Measurements from ENCODE around the gene CACNA1H.

The CACNA1H gene

GRCh38 chr16:1222553-1223354 is 69.8 kb downstream of the CACNA1H start:
- H3K27me3 ChIP-seq (ENCODE audit: low read length), result no peaks in the 10 kb centered on the region
- no peak overlapping the region for H3K4me3 ChIP-seq (ENCODE audit: insufficient read depth, low read length, poor library complexity, severe bottlenecking)
- no peak overlapping the region for H3K27ac ChIP-seq (ENCODE audit: low read depth, low read length)
- H3K9ac ChIP-seq (ENCODE audit: low read length), result no peak overlapping the region
- no peak overlapping the region for H2AFZ ChIP-seq (ENCODE audit: low read depth, low read length, severe bottlenecking)
- no peaks in the 10 kb centered on the region for H3K9me3 ChIP-seq (ENCODE audit: insufficient read depth, low read length)
- H3K36me3 ChIP-seq (ENCODE audit: low read length), result no peaks in the 10 kb centered on the region
- no peaks in the 10 kb centered on the region for H3K79me2 ChIP-seq (ENCODE audit: insufficient read depth, low read length)
- no peaks in the 10 kb centered on the region for H4K20me1 ChIP-seq (ENCODE audit: low read depth, low read length)
- no peaks in the 10 kb centered on the region for H3F3A ChIP-seq (ENCODE audit: insufficient read depth)
- no peaks in the 10 kb centered on the region for H3K9me2 ChIP-seq (replicated peaks; ENCODE audit: insufficient read depth, low read length)
- H3K4me2 ChIP-seq (ENCODE audit: low read depth, low read length, poor library complexity, severe bottlenecking), result no peak overlapping the region
- TF ChIP-seq EZH2phosphoT487 (conservative IDR thresholded peaks at IDR 0.05; ENCODE audit: low read length), result no peak
- no peak for TF ChIP-seq CTCF (IDR thresholded peaks at IDR 0.05; ENCODE audit: insufficient read depth, low read length, poor library complexity, severe bottlenecking)

- Histone ChIP-seq H3K9ac (ENCODE audit: low read length) (no peak overlapping the region), H2AFZ (ENCODE audit: low read depth, low read length, severe bottlenecking) (no peak overlapping the region), H3K79me2 (ENCODE audit: insufficient read depth, low read length) (no peaks in the 10 kb centered on the region), H3K27ac (ENCODE audit: low read depth, low read length) (no peak overlapping the region), H3K9me2 (replicated peaks; ENCODE audit: insufficient read depth, low read length) (no peaks in the 10 kb centered on the region), H3K9me3 (ENCODE audit: insufficient read depth, low read length) (no peaks in the 10 kb centered on the region), H3K4me2 (ENCODE audit: low read depth, low read length, poor library complexity, severe bottlenecking) (no peak overlapping the region), H3K27me3 (ENCODE audit: low read length) (no peaks in the 10 kb centered on the region), H3K4me3 (ENCODE audit: insufficient read depth, low read length, poor library complexity, severe bottlenecking) (no peak overlapping the region), H4K20me1 (ENCODE audit: low read depth, low read length) (no peaks in the 10 kb centered on the region), H3K36me3 (ENCODE audit: low read length) (no peaks in the 10 kb centered on the region), H3F3A (ENCODE audit: insufficient read depth) (no peaks in the 10 kb centered on the region)
- TF ChIP-seq EZH2phosphoT487 (conservative IDR thresholded peaks at IDR 0.05; ENCODE audit: low read length) (no peak), CTCF (IDR thresholded peaks at IDR 0.05; ENCODE audit: insufficient read depth, low read length, poor library complexity, severe bottlenecking) (no peak)
Measured at GRCh38 chr16:1223355-1224214, 70.7 kb downstream of the CACNA1H start.

GRCh38 chr16:1224558-1224957 is 71.7 kb downstream of the CACNA1H start:
- H3F3A ChIP-seq (ENCODE audit: insufficient read depth), result no peaks in the 10 kb centered on the region
- no peak for TF ChIP-seq EZH2phosphoT487 (conservative IDR thresholded peaks at IDR 0.05; ENCODE audit: low read length)
- no peak for TF ChIP-seq CTCF (IDR thresholded peaks at IDR 0.05; ENCODE audit: insufficient read depth, low read length, poor library complexity, severe bottlenecking)
- no peaks in the 10 kb centered on the region for H4K20me1 ChIP-seq (ENCODE audit: low read depth, low read length)
- no peak overlapping the region for H3K4me3 ChIP-seq (ENCODE audit: insufficient read depth, low read length, poor library complexity, severe bottlenecking)
- H3K27me3 ChIP-seq (ENCODE audit: low read length), result no peaks in the 10 kb centered on the region
- H2AFZ ChIP-seq (ENCODE audit: low read depth, low read length, severe bottlenecking), result no peak overlapping the region
- no peaks in the 10 kb centered on the region for H3K36me3 ChIP-seq (ENCODE audit: low read length)
- no peak overlapping the region for H3K9ac ChIP-seq (ENCODE audit: low read length)
- no peak overlapping the region for H3K4me2 ChIP-seq (ENCODE audit: low read depth, low read length, poor library complexity, severe bottlenecking)
- no peak overlapping the region for H3K27ac ChIP-seq (ENCODE audit: low read depth, low read length)
- no peaks in the 10 kb centered on the region for H3K9me2 ChIP-seq (replicated peaks; ENCODE audit: insufficient read depth, low read length)
- H3K79me2 ChIP-seq (ENCODE audit: insufficient read depth, low read length), result no peaks in the 10 kb centered on the region
- no peaks in the 10 kb centered on the region for H3K9me3 ChIP-seq (ENCODE audit: insufficient read depth, low read length)

Measured in SU-DHL-6 (cell line).